IMR-90 (cell line): ENCODE results near the gene VPS26C.

Source experiments
- TF ChIP-seq, protein P1 (sequence below): conservative IDR thresholded peaks from 2 replicates; pipeline ENCODE4 v1.5.1; 2012; ENCODE audit warnings: mild to moderate bottlenecking, low read depth, low read length, improper control_type of control experiment
- TF ChIP-seq, protein P2 (sequence below): fragments of 150-350 bp; IDR thresholded peaks from 2 replicates; pipeline ENCODE4 v1.6.1; 2016; ENCODE audit warnings: low read depth, mild to moderate bottlenecking, low read length, moderate library complexity, borderline replicate concordance

DNA sequence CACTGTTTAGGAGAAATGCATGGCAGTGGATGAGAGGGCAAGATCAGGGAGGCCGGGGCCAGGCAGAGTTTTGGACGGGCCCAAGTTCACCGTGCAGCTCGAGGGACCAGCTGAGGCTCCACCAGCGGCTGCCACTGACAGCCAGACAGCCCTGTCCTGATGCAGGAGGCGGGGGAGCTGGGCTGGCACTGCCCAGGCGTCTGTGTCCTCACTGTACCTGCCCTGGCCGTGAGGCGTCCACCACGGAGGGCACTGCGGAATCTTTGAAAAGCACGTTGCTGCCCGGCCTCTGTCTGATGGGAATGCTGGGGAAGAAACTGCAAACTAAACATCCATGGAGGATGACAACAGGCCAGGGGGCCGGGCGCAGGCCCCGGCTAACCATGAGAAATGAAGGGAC is 35.5 kb downstream of the VPS26C start:
- TF ChIP-seq, protein P1, sequence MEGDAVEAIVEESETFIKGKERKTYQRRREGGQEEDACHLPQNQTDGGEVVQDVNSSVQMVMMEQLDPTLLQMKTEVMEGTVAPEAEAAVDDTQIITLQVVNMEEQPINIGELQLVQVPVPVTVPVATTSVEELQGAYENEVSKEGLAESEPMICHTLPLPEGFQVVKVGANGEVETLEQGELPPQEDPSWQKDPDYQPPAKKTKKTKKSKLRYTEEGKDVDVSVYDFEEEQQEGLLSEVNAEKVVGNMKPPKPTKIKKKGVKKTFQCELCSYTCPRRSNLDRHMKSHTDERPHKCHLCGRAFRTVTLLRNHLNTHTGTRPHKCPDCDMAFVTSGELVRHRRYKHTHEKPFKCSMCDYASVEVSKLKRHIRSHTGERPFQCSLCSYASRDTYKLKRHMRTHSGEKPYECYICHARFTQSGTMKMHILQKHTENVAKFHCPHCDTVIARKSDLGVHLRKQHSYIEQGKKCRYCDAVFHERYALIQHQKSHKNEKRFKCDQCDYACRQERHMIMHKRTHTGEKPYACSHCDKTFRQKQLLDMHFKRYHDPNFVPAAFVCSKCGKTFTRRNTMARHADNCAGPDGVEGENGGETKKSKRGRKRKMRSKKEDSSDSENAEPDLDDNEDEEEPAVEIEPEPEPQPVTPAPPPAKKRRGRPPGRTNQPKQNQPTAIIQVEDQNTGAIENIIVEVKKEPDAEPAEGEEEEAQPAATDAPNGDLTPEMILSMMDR = no peak
- TF ChIP-seq, protein P2, sequence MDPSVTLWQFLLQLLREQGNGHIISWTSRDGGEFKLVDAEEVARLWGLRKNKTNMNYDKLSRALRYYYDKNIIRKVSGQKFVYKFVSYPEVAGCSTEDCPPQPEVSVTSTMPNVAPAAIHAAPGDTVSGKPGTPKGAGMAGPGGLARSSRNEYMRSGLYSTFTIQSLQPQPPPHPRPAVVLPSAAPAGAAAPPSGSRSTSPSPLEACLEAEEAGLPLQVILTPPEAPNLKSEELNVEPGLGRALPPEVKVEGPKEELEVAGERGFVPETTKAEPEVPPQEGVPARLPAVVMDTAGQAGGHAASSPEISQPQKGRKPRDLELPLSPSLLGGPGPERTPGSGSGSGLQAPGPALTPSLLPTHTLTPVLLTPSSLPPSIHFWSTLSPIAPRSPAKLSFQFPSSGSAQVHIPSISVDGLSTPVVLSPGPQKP = no peak
